ENCODE measurements around the gene ACBD6.

Gene ACBD6

DNA sequence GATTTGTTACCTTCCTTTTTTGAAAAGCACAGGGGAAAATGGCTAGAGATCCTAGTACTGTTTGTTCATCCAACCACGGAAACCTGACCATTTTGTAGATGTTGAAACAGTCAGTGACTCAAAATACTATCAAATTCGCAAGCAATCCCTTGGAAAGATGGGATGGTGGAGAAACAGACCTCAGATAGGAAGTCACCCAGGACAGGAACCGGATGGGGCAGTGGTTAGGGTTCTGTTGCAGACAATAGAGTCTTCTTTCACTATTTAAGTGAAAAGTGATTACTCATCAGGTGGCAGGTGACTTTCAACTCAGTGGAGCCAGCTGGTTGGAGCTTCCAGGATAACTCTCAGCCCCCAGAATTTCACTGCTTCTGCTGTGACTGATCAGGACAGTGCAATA is 255.3 kb downstream of the ACBD6 start:
- H3K4me3 ChIP-seq (ENCODE audit: severe bottlenecking): no peak overlapping the region
- peaks cover 4% of the 10 kb centered on the region for H3K27me3 ChIP-seq (ENCODE audit: insufficient read depth, poor library complexity, severe bottlenecking)
- H3K36me3 ChIP-seq (ENCODE audit: low read depth): no peaks in the 10 kb centered on the region
- H3K4me1 ChIP-seq (ENCODE audit: insufficient read depth, poor library complexity, severe bottlenecking): no peaks in the 10 kb centered on the region
- no peak; the same call in 2 of the 3 replicates for ATAC-seq (ENCODE audit: low read depth)
- DNase-seq (ENCODE audit: low spot score): no peak
- TF ChIP-seq, protein P1, sequence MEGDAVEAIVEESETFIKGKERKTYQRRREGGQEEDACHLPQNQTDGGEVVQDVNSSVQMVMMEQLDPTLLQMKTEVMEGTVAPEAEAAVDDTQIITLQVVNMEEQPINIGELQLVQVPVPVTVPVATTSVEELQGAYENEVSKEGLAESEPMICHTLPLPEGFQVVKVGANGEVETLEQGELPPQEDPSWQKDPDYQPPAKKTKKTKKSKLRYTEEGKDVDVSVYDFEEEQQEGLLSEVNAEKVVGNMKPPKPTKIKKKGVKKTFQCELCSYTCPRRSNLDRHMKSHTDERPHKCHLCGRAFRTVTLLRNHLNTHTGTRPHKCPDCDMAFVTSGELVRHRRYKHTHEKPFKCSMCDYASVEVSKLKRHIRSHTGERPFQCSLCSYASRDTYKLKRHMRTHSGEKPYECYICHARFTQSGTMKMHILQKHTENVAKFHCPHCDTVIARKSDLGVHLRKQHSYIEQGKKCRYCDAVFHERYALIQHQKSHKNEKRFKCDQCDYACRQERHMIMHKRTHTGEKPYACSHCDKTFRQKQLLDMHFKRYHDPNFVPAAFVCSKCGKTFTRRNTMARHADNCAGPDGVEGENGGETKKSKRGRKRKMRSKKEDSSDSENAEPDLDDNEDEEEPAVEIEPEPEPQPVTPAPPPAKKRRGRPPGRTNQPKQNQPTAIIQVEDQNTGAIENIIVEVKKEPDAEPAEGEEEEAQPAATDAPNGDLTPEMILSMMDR (IDR thresholded peaks at IDR 0.05; ENCODE audit: poor library complexity, severe bottlenecking): no peak
- no peak overlapping the region for H3K27ac ChIP-seq (ENCODE audit: poor library complexity, severe bottlenecking)
- H3K9me3 ChIP-seq (ENCODE audit: severe bottlenecking): no peaks in the 10 kb centered on the region

DNA sequence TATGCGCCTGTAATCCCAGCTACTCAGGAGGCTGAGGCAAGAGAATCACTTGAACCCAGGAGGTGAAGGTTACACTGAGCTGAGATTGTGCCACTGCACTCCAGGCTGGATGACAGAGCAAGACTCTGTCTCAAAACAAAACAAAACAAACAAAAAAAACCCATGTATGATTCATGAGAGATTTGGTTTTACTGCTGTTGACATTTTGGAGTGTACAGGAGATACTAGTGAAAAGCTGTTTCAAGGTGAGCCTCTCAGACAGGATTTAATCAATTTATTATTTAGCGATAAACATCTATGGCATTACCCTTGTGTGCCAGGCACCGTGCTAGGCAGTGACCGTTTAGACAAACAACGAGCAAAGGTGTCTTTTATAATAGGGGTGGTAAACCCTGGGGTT is 255.8 kb downstream of the ACBD6 start:
- ATAC-seq (ENCODE audit: low read depth): no peak
- no peak overlapping the region for H3K4me3 ChIP-seq (ENCODE audit: severe bottlenecking)
- DNase-seq (ENCODE audit: low spot score): no peak
- no peaks in the 10 kb centered on the region for H3K36me3 ChIP-seq (ENCODE audit: low read depth)
- H3K9me3 ChIP-seq (ENCODE audit: severe bottlenecking): no peaks in the 10 kb centered on the region
- TF ChIP-seq, protein P1 (IDR thresholded peaks at IDR 0.05; ENCODE audit: poor library complexity, severe bottlenecking): no peak
- no peaks in the 10 kb centered on the region for H3K4me1 ChIP-seq (ENCODE audit: insufficient read depth, poor library complexity, severe bottlenecking)
- H3K27ac ChIP-seq (ENCODE audit: poor library complexity, severe bottlenecking): no peak overlapping the region
- H3K27me3 ChIP-seq (ENCODE audit: insufficient read depth, poor library complexity, severe bottlenecking): peaks cover 9% of the 10 kb centered on the region

DNA sequence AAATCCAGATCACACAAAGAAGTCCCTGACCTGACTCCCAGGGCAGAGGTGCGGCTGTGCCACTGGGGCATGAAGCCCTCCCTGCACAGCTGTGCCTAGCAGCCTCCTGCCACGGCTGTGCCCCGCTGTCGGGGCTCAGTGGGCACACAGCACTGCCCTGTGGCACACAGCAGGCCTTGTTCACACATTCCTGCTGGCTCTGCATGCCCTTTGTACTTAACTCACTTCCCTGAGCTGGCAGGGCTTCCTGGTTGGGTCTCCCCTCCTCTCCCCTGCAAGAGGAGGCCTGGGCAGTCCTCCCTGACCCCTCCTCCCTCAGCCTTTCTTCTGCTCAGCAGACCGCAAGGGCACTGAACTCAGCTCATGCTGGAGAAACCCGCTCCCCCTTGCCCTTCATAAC is 257.5 kb downstream of the ACBD6 start:
- Histone ChIP-seq H3K9me3 (ENCODE audit: severe bottlenecking) (no peaks in the 10 kb centered on the region), H3K27ac (ENCODE audit: poor library complexity, severe bottlenecking) (no peak overlapping the region), H3K36me3 (ENCODE audit: low read depth) (no peaks in the 10 kb centered on the region), H3K4me1 (ENCODE audit: insufficient read depth, poor library complexity, severe bottlenecking) (no peaks in the 10 kb centered on the region), H3K27me3 (ENCODE audit: insufficient read depth, poor library complexity, severe bottlenecking) (peaks cover 26% of the 10 kb centered on the region), H3K4me3 (ENCODE audit: severe bottlenecking) (no peak overlapping the region)
- TF ChIP-seq, protein P1 (IDR thresholded peaks at IDR 0.05; ENCODE audit: poor library complexity, severe bottlenecking): no peak
- ATAC-seq (ENCODE audit: low read depth) (no peak), DNase-seq (ENCODE audit: low spot score) (no peak)

DNA sequence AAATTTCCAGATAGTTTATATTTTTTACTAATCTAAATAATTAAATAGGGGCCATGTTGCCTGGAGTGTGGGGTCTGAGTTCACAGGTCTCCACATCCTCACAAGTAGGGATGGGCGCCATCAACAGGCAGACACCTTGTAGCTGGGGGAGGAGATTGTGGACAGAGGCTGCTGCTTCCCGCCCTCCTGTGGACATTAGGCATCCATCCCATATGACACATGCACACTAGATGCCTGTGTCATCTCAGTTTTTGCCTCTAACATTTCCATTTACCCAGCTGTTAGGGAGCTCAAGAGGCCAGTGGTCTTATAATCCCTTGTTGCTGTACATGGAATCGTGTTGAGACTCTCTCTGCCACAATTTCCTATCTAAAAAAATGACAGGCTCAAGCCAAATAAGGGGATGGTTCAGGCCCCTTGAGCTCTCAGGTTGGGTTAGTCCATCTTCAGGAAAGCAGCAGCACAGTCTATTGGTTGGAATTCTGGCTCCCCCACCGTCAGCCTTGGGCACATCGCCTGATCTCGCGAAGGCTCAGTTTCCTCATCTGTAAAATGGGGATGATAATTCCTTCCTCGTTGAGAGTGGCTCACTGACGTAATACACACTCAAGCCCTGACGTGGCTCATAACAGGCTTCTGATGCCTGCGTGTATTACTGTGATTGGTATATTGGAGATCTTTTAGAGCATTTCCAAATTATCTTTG is 258.7 kb downstream of the ACBD6 start:
- no peak overlapping the region for H3K4me3 ChIP-seq (ENCODE audit: severe bottlenecking)
- DNase-seq (ENCODE audit: low spot score) (no peak), ATAC-seq (ENCODE audit: low read depth) (no peak; the same call in 2 of the 3 replicates)
- no peaks in the 10 kb centered on the region for H3K4me1 ChIP-seq (ENCODE audit: insufficient read depth, poor library complexity, severe bottlenecking)
- H3K27me3 ChIP-seq (ENCODE audit: insufficient read depth, poor library complexity, severe bottlenecking): peaks cover 38% of the 10 kb centered on the region
- no peaks in the 10 kb centered on the region for H3K9me3 ChIP-seq (ENCODE audit: severe bottlenecking)
- no peaks in the 10 kb centered on the region for H3K36me3 ChIP-seq (ENCODE audit: low read depth)
- H3K27ac ChIP-seq (ENCODE audit: poor library complexity, severe bottlenecking): no peak overlapping the region
- TF ChIP-seq, protein P1 (IDR thresholded peaks at IDR 0.05; ENCODE audit: poor library complexity, severe bottlenecking): no peak

Measured in RWPE2 (cell line).